Activated T-cell treated with anti-CD3 and anti-CD28 coated beads, Interleukin-2, amount 50 U/mL, for 4 hours (primary cell): ENCODE data around the gene VSIG2. TPM values are rescaled to one million over a fixed set of nuclear protein-coding genes. Genes with fewer than 3 reads are reported as not detected.

Source experiments
- total RNA-seq, 3 donors: library from RNA; stranded (reverse); gene quantifications; one replicate each; pipeline ENCODE4 v1.2.1, GENCODE V29; 2021

VSIG2 gene
- total RNA-seq, 3 donors from 2014 or later: not detected

Other genes starting within 250 kb of the VSIG2 start
- not detected for gene OR8B12, start 208.6 kb downstream of the VSIG2 start, total RNA-seq
- gene OR8A1, start 182.3 kb downstream of the VSIG2 start, total RNA-seq: not detected
- gene PANX3, start 140.8 kb downstream of the VSIG2 start, total RNA-seq: not detected
- 10 to 100 TPM; 42.4 to 55.0 (median 44.9) TPM for gene TBRG1, start 129.4 kb downstream of the VSIG2 start, total RNA-seq
- gene SIAE, start 78.5 kb downstream of the VSIG2 start, total RNA-seq: 1 to 10 TPM; 1.2 to 1.5 (median 1.3) TPM
- gene SPA17, start 78.4 kb downstream of the VSIG2 start, total RNA-seq: 1 to 10 TPM in 1 of 3 donors, under 1 TPM in 2; 0.58 to 1.5 (median 0.76) TPM
- 1 to 10 TPM; 1.2 to 2.4 (median 1.6) TPM for gene NRGN, start 12.3 kb downstream of the VSIG2 start, total RNA-seq
- gene ESAM, start 10.0 kb upstream of the VSIG2 start, total RNA-seq: under 1 TPM; 0.40 to 0.66 (median 0.65) TPM
- 10 to 100 TPM in 1 of 3 donors, 1 to 10 TPM in 2; 9.0 to 10.2 (median 9.2) TPM for gene MSANTD2, start 48.2 kb upstream of the VSIG2 start, total RNA-seq
- 10 to 100 TPM in 2 of 3 donors, 1 to 10 TPM in 1; 9.7 to 11.6 (median 10.4) TPM for gene ROBO3, start 113.2 kb upstream of the VSIG2 start, total RNA-seq
- gene ROBO4, start 145.6 kb upstream of the VSIG2 start, total RNA-seq: not detected
- not detected for gene HEPN1, start 167.0 kb upstream of the VSIG2 start, total RNA-seq
- not detected for gene HEPACAM, start 183.8 kb upstream of the VSIG2 start, total RNA-seq
- 1 to 10 TPM; 1.4 to 1.6 (median 1.4) TPM for gene CCDC15, start 201.9 kb upstream of the VSIG2 start, total RNA-seq